T-helper 17 cell (primary cell): ENCODE measurements around the gene OR10C1. TPM values are rescaled to one million over a fixed set of nuclear protein-coding genes. Genes with fewer than 3 reads are reported as not detected.

Experiments used
- ATAC-seq: fragments of 150-1000 bp; cut with Tn5 transposase; 2 replicates; pipeline ENCODE4 v1.10.0; 2021; ENCODE audit warnings: mild to moderate bottlenecking, moderate library complexity
- DNase-seq, 3 donors: peaks; one replicate each; pipeline versions ENCODE4 v3.0.0 to v3.0.0-alpha.2; 2020 to 2021
- H3K9me3 ChIP-seq: one replicate; pipeline ENCODE4 v1.7.0; 2013; ENCODE audit warnings: low read length, mild to moderate bottlenecking; ENCODE audit not compliant: control insufficient read depth, poor library complexity, severe bottlenecking
- H3K27ac Mint-ChIP-seq: one replicate; pipeline ENCODE4 v1.8.0; 2022; ENCODE audit warnings: mild to moderate bottlenecking, moderate library complexity, mixed read lengths
- H3K27me3 Mint-ChIP-seq: one replicate; pipeline ENCODE4 v1.8.0; 2022; ENCODE audit warnings: mixed read lengths
- H3K36me3 Mint-ChIP-seq: one replicate; pipeline ENCODE4 v1.8.0; 2022; ENCODE audit warnings: low read depth, mixed read lengths
- H3K4me1 Mint-ChIP-seq: one replicate; pipeline ENCODE4 v1.8.0; 2022; ENCODE audit warnings: mild to moderate bottlenecking, mixed read lengths
- H3K4me3 Mint-ChIP-seq: one replicate; pipeline ENCODE4 v1.8.0; 2022; ENCODE audit warnings: mild to moderate bottlenecking, moderate library complexity, mixed read lengths
- total RNA-seq, 4 donors: library from RNA in 2 of 4; stranded (reverse) in 2 of 4; gene quantifications; one replicate each; pipeline ENCODE4 v1.2.3 and lab custom pipeline; 2022 to 2026

The OR10C1 gene
- total RNA-seq, 2 donors from 2014 or later = not detected

DNA sequence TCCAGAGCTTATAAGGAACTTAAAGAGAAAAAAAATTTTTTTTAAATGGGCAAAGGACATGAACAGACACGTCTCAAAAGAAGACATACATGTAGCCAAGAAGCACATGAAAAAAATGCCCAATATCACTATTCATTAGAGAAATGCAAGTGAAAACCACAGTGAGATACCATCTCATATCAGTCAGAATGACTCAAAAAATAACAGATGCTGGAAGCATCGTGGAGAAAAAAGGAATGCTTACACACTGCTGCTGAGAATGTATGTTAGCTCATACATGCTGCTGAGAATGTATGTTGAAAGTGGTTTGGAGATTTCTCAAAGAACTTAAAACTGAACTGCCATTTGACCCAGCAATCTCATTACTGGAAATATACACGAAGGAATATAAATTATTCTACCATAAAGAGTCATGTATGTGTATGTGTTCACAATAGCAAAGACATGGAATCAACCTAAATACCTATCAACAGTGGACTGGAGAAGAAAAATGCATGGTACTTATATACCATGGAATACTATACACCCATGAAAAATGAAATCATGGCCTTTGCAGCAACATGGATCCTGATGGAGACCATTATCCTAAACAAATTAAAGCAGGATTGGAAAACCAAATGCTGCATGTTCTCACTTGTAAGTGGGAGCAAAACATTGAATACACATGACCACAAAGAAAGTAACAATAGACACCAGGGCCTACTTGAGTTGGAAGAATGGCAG is 12.5 kb downstream of the OR10C1 start:
- Mint-ChIP-seq H3K36me3 (peaks cover 4% of the 10 kb centered on the region), H3K4me1 (no peaks in the 10 kb centered on the region), H3K4me3 (no peak overlapping the region), H3K27me3 (peaks cover 24% of the 10 kb centered on the region), H3K27ac (no peak overlapping the region)
- no peak for DNase-seq
- ATAC-seq = no peak
- no peaks in the 10 kb centered on the region for H3K9me3 ChIP-seq

DNA sequence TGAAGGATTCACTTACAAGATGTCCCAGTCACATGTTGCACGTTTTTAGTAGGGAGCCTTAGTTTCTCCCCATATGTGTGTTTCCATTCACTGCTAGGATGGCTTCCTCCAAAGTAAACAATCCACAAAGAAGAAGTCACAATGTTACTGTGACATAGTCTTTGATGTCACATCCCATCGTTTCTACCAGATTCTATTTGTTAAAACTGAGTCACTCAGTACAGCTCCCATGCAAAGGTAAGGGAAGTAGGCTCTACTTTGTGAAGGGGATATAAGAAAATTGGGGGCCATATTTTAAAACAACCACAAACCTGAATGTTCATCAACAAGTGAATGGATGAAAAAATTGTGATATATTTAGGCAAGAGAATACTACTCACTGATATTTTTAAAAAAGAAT is 17.9 kb downstream of the OR10C1 start, which contains the start of the genes OR11A1 and OR2H1:
Gene OR11A1 (minus strand): TSS at position 101 of the 400 bp plus-strand sequence. CDS start 29,430 bp downstream, outside the sequence.
Gene OR2H1 (plus strand): TSS at position 185 of the 400 bp plus-strand sequence. CDS start 4,615 bp downstream, outside the sequence.
- Mint-ChIP-seq H3K36me3 (no peaks in the 10 kb centered on the region), H3K4me1 (no peaks in the 10 kb centered on the region), H3K27me3 (peaks cover 32% of the 10 kb centered on the region), H3K4me3 (no peak within 1 kb of the TSS), H3K27ac (no peak within 1 kb of the TSS)
- DNase-seq (no peak), ATAC-seq (no peak)
- H3K9me3 ChIP-seq = no peaks in the 10 kb centered on the region

DNA sequence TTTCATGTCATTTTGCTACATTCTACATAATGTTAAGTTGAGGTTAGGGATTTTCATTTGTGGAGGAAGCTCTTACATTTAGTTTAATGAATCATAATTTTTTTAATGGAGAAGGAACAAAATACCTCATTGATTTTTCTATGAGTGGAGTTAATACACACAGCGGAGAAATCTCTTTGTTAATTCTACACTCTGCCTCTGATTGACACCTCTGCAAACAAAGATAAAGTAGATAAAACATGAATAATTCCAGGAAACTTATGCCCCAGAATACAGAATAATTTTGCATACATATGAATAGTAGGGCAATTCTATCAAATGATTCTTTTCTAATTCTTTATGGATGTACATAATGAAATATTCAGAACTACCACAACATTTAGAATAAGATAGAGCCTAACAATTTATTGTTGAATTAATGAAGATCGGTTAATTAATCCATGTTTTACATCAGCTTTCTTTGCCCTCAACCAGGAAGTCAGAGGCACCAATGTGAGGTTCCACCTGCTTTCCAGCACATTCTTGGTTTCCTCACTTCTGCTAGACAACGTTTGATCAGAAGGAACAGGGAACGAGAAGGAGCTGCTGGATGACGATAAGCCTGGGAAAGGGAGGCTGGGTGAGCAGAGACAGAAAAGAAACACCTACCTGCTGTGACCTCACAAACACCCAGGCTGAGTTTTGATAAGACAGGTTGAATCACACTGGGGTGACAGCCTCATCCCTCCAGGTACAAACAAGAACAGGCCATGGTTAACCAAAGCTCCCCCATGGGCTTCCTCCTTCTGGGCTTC is 22.1 kb downstream of the OR10C1 start:
- H3K9me3 ChIP-seq = no peaks in the 10 kb centered on the region
- peaks cover 49% of the 10 kb centered on the region for H3K27me3 Mint-ChIP-seq
- DNase-seq (no peak), ATAC-seq (no peak)
- H3K4me1 Mint-ChIP-seq = no peaks in the 10 kb centered on the region
- H3K27ac Mint-ChIP-seq = no peak overlapping the region
- H3K4me3 Mint-ChIP-seq = no peak overlapping the region
- peaks cover 2% of the 10 kb centered on the region for H3K36me3 Mint-ChIP-seq

DNA sequence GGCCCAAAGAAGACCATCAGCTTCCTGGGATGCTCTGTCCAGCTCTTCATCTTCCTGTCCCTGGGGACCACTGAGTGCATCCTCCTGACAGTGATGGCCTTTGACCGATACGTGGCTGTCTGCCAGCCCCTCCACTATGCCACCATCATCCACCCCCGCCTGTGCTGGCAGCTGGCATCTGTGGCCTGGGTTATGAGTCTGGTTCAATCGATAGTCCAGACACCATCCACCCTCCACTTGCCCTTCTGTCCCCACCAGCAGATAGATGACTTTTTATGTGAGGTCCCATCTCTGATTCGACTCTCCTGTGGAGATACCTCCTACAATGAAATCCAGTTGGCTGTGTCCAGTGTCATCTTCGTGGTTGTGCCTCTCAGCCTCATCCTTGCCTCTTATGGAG is 22.9 kb downstream of the OR10C1 start:
- Mint-ChIP-seq H3K36me3 (peaks cover 2% of the 10 kb centered on the region), H3K27ac (no peak overlapping the region), H3K4me3 (no peak overlapping the region), H3K4me1 (no peaks in the 10 kb centered on the region), H3K27me3 (peaks cover 57% of the 10 kb centered on the region)
- no peak for ATAC-seq
- H3K9me3 ChIP-seq = no peaks in the 10 kb centered on the region
- no peak for DNase-seq

GRCh38 chr6:29465279-29465678 is 26.2 kb downstream of the OR10C1 start:
- Mint-ChIP-seq H3K4me1 (no peaks in the 10 kb centered on the region), H3K27me3 (peaks cover 52% of the 10 kb centered on the region), H3K27ac (no peak overlapping the region), H3K4me3 (no peak overlapping the region), H3K36me3 (peaks cover 2% of the 10 kb centered on the region)
- ATAC-seq (no peak), DNase-seq (no peak)
- H3K9me3 ChIP-seq = no peaks in the 10 kb centered on the region

- Mint-ChIP-seq H3K4me3 (no peak overlapping the region), H3K27ac (no peak overlapping the region)
- no peak for ATAC-seq
Observed at GRCh38 chr6:29465801-29466200, 26.7 kb downstream of the OR10C1 start.

DNA sequence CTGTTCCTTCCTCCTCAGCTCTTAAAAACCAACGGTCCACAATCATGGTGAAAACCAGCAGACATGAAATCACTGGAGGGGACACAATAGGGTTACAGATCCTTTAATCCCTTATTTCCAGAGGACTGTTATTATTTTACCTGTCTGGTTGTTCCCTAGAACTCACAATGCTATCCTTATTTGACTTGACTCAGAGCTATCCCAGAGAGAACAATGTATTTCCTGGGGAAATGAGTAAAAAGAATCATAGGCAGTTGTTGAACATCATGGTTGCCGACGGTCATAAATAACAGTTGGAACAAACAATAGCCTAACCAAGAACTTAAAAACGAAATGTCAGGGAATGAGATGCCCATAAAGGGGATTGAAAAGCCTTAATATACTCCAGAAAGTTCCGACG is 27.1 kb downstream of the OR10C1 start:
- peaks cover 52% of the 10 kb centered on the region for H3K27me3 Mint-ChIP-seq
- ATAC-seq = no peak
- DNase-seq = no peak
- H3K4me3 Mint-ChIP-seq = no peak overlapping the region
- H3K9me3 ChIP-seq = no peaks in the 10 kb centered on the region
- no peak overlapping the region for H3K27ac Mint-ChIP-seq
- no peaks in the 10 kb centered on the region for H3K4me1 Mint-ChIP-seq
- H3K36me3 Mint-ChIP-seq = peaks cover 2% of the 10 kb centered on the region

More at GRCh38 chr6:29465801-29466200, 26.7 kb downstream of the OR10C1 start:
- Mint-ChIP-seq H3K27me3 (peaks cover 52% of the 10 kb centered on the region), H3K4me1 (no peaks in the 10 kb centered on the region), H3K36me3 (peaks cover 2% of the 10 kb centered on the region)
- no peak for DNase-seq
- no peaks in the 10 kb centered on the region for H3K9me3 ChIP-seq

DNA sequence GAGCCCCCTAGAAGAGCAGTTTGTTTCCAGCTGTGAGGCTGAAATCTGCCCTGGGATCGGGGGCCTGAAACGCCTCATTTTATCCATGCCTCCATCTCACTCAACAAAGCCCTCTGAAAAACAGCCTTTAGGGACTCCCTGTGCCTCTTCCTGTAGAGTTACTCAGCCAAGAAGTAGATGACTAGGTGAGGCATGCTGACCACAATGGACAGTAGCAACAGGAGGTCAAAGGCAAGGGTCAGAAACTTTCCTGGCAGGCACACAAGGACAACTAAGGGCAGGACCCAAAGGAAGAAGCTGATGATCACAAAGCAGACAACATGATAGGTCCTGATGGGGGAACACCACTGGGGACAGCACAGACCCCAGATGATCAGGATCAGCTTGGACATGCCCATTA is 35.9 kb downstream of the OR10C1 start:
- H3K9me3 ChIP-seq = no peaks in the 10 kb centered on the region
- DNase-seq (no peak), ATAC-seq (no peak)
- no peak overlapping the region for H3K27ac Mint-ChIP-seq
- H3K4me3 Mint-ChIP-seq = no peak overlapping the region
- H3K4me1 Mint-ChIP-seq = peaks cover 3% of the 10 kb centered on the region
- no peaks in the 10 kb centered on the region for H3K36me3 Mint-ChIP-seq
- H3K27me3 Mint-ChIP-seq = peaks cover 24% of the 10 kb centered on the region

DNA sequence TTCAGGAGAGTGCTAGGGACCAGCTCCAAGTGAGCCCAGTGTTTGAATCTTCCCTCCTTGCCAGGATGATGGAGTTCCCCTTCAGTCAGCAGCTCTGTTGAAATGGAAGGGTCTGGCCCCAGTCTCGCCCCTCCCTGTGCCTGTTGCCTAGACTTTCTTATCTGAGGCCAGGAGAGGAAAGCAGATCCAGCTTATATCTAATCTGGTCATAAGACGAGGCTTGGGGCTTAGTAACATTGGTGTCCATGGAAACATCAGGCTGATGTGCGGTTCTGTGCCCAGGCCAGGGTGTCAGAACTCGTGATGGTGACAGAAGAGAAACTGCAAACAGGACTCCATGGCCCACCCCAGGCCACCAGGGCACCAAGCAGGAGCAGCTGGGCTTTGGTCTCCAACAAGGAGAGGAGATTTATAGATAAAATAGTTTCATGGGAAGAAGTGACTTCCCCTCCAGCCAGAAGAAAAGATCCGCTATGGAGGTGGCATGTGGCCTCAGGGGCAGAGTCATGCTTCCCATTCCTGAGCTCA is 38.9 kb downstream of the OR10C1 start:
- peaks cover 21% of the 10 kb centered on the region for H3K27me3 Mint-ChIP-seq

GRCh38 chr6:29478740-29479139 is 39.6 kb downstream of the OR10C1 start:
- no peak overlapping the region for H3K27ac Mint-ChIP-seq
- no peak overlapping the region for H3K4me3 Mint-ChIP-seq
- H3K36me3 Mint-ChIP-seq = no peaks in the 10 kb centered on the region
- DNase-seq (no peak), ATAC-seq (no peak)
- no peaks in the 10 kb centered on the region for H3K9me3 ChIP-seq
- H3K27me3 Mint-ChIP-seq = peaks cover 21% of the 10 kb centered on the region
- peaks cover 3% of the 10 kb centered on the region for H3K4me1 Mint-ChIP-seq

More for the DNA sequence above, 38.9 kb downstream of the OR10C1 start:
- DNase-seq = no peak
- no peaks in the 10 kb centered on the region for H3K36me3 Mint-ChIP-seq
- H3K9me3 ChIP-seq = no peaks in the 10 kb centered on the region
- ATAC-seq = no peak
- no peak overlapping the region for H3K4me3 Mint-ChIP-seq
- peaks cover 3% of the 10 kb centered on the region for H3K4me1 Mint-ChIP-seq
- H3K27ac Mint-ChIP-seq = no peak overlapping the region

DNA sequence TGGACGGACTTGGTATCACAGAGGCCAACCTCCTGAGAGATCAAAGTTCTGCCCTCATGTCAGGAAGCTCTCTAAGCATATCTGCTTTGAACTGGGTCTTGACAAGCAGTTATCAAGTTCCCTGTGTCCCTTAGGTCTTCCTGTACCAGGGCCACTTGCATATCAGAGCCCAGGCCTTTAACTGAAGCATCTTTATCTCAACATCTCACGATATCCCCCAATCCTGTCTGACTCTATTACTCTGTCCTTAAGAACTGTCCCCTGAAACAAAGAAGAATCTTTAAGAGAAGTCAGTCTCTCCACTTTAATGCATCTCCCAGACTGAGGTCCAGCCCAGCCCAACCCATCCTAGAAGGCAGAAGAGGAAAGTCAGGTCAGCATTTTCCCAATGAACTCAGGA is 40.5 kb downstream of the OR10C1 start:
- H3K27ac Mint-ChIP-seq = no peak overlapping the region
- no peaks in the 10 kb centered on the region for H3K36me3 Mint-ChIP-seq
- no peak for DNase-seq
- H3K4me3 Mint-ChIP-seq = no peak overlapping the region
- peaks cover 3% of the 10 kb centered on the region for H3K4me1 Mint-ChIP-seq
- H3K9me3 ChIP-seq = no peaks in the 10 kb centered on the region
- peaks cover 21% of the 10 kb centered on the region for H3K27me3 Mint-ChIP-seq
- no peak for ATAC-seq

- Mint-ChIP-seq H3K27me3 (peaks cover 26% of the 10 kb centered on the region), H3K27ac (no peak overlapping the region), H3K4me3 (no peak overlapping the region), H3K4me1 (peaks cover 5% of the 10 kb centered on the region), H3K36me3 (no peaks in the 10 kb centered on the region)
- DNase-seq (no peak), ATAC-seq (no peak)
- H3K9me3 ChIP-seq = no peaks in the 10 kb centered on the region
Observed at GRCh38 chr6:29483186-29483585, 44.1 kb downstream of the OR10C1 start.

- no peaks in the 10 kb centered on the region for H3K36me3 Mint-ChIP-seq
- peaks cover 26% of the 10 kb centered on the region for H3K27me3 Mint-ChIP-seq
- no peak overlapping the region for H3K27ac Mint-ChIP-seq
- no peaks in the 10 kb centered on the region for H3K9me3 ChIP-seq
- H3K4me3 Mint-ChIP-seq = no peak overlapping the region
- H3K4me1 Mint-ChIP-seq = peaks cover 5% of the 10 kb centered on the region
- no peak for DNase-seq
- no peak for ATAC-seq
Observed at GRCh38 chr6:29483735-29484134, 44.6 kb downstream of the OR10C1 start.
